GM18520 (cell line): ENCODE data around the gene GNPDA2.
"Not testable (repeated sequence)": the region's sequence is repeated elsewhere in the genome, so short reads cannot be mapped to it uniquely, and the experiment has no call there.

Source experiments
- ATAC-seq: cut with Tn5 transposase; IDR thresholded peaks from one replicate; pipeline ENCODE4 v1.9.1; 2021; ENCODE audit not compliant: unreplicated experiment

GNPDA2 gene

DNA sequence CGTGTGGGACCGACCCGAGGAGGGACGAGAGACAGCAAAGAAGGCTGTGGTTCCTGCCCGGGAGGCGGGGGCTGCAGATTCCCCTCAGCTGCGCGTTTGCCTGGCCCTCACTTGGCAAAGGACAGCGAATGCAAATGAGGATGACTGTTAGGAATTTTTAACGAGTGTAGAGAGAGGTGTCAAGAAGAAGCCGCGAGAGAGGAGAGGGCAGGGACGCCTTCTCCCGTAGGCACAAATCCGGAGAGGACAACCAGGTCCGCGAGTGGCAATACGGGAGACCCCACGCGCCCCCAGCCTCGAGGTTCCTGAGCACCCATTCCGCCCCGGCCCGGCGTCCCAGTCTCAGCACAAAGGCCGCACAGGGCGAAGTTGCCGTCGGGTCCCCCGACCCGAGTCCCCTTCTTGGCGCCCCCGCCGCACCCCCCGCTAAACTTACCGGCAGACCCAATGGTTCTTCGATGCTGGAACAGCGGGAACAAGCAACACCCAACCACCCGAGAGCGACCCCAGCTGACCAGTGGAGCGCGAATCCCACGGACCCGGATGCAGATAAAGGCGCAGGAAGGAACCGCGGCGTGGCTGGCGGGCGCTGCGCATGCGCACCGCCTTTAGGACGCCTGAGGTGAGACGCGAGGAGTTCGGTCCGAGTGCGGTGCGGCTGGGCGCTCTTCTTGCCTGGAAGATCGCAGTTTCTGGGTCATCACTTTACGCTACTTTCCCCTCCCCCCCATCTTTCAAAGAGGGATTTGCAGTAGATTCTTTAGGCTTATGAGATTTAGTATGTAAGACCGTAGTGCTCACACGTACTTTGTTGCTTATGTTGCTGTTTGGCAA lies at the start of gene GNPDA2:
TSS of gene GNPDA2 (minus strand) at position 519 of the 834 bp plus-strand sequence. CDS start 4,349 bp downstream, outside the sequence.
- peak; percentile 89 for ATAC-seq

DNA sequence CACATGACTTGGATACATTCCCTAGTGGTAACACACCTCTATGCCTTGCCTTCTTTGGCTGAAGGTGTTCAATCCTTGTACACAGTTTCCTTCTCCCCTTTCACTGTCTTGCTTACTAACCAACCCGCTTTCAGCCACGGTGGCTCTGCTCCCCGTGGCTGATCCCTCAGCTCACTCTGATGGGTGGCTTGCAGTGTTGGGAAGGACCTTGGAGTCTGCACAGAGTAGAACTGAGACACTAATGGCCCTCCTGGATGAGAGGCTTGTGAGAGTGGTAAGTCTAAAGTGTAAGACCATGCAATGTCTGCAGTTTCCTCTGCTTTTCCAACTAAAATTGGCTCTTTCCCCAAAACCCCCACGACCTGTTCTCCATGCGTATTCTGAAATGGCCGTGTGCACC lies 46.0 kb upstream of the GNPDA2 start:
- ATAC-seq, result no peak

DNA sequence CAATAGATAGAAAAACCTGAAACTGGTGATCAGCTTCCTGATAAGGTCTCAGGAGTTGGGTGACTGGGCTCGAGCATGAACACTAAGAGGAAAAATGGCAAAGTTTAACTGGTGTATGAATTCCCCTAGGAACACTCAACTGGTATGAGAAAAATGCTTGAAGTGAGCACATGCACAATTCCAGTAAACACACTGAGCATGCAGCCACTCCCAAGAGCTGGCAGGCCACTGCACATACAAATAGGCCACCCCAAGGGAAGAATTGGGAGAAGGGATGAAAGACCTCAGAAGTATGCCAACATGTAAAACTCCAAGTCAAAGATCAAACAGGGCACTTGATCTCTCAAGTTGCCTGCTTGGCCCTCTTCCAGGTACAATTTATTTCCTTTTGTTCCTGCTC lies 45.4 kb upstream of the GNPDA2 start:
- ATAC-seq, result no peak

DNA sequence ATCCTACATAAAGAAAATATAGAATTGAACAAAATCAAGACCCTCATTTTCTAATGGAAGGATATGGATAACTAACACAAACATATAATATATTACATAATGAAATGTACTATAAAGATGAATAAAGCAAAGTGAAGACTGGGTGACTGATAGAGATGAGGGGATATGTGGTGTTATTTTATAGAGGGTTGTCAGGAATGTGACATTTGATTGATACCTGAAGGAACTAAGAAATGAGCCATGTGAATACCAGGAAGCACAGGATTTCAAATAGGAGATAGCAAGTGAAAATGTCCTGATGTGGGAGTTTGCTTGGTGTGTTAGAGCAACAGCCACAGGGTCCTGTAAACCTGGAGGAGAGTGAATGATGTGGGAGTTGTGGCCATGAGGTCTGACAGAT lies 40.1 kb upstream of the GNPDA2 start:
- no peak for ATAC-seq

DNA sequence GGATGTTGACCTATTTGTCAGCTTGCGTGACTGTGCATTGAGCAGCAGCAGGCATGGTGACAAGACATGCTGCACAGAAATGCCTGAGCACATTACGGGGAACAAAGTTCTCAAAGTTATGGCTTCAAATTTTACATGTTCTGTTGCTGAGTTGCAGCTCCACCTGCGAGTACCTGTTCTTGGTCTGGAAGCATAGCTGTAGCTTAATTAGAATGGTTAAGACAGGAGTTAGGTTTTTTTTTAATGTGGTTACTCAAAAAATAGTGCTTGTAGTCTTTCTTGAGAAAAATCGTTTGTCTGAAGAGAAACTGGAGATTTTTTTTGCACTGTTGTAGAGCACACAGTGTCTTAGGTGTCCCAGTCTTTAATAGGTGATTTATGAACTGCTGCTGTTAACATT lies 38.8 kb upstream of the GNPDA2 start:
- no peak for ATAC-seq

DNA sequence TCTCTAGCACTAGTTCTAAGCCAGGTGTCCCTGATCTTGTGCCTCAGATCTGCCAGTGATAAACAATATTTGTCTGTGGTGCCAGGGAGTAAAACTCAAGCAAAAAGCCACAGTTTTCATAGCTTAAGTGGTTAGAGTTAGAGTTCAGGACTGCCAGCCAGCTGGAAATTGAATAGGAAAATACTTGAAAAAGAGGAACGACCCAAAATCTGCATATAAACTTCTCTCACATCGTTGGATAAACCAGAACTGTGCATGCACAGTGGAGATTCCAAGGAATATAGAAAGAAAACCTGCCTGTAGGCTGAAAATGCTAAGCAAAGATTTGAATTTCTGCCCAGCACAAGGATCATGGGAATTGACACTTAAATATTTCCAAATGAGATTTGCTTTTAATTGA lies 35.0 kb upstream of the GNPDA2 start:
- no peak for ATAC-seq

DNA sequence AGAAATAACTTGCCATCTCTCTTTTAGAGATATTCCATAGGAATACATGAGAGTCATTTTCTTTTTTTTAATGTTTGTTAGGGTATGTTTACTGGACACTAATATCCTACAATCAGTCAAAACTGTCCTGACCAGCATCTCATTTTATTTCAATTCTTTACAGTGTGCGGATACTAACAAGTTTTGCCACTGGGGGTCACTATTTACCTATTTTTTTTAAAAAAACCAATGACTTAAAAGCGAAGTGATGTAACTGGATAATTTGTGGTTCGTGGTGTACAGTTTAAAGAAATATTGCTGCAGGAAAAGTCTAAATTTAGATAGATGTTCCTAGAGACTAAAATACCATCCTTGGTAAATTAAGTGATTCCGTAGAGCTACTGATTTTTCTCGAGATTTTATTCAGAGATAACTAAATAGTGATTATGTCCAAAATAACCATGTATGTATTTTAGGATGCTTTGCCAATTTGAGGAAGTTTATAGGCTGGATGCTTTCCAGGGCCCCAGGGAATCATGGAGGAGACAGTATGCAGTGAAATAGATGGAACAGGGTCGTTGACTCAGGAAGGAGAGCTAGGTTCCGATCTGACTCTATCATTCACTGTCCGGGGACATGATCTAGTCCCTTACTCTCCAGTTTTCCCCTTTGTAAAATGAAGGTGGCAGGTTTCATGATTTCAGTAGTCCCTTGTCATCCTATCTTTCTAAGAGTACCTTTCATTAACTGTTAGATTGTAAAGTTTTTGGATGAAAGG lies 34.0 kb upstream of the GNPDA2 start:
- no peak for ATAC-seq

DNA sequence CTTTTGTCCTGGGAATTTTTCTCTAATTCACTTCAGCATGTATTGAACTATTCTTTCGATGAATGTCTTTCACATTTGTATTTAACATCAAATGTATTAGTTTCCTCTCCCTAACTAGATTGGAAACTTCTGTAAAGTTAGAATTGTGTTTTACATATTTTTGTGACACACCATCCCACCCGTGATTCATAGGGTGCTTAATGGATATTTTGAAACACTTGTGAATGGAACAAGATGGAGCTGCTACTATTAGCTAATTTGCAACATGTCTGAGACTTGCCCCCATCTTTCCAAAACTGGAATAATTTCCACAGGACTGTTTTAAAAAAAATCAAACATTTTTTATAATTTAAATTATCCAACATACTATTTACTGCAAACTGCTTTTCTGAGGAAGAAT lies 30.2 kb upstream of the GNPDA2 start:
- ATAC-seq, result no peak

DNA sequence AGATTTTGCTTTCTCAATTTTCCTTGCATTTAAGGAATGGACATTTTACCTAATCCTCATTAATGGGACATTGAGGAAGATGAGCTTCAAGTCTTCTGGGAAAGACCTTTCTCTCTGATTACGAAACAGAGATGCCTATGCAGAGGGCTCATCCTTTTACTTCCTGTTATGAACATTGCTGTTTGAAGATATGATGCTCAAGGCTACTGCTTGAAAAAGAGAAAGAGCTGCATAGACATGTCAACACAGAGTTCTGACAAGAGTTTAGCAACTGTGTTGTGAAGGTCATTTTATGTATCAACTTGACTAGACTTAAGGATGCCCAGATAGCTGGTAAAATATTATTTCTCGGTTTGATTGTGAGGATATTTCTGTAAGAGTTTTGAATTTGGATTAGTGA lies 13.8 kb upstream of the GNPDA2 start:
- ATAC-seq, result no peak

DNA sequence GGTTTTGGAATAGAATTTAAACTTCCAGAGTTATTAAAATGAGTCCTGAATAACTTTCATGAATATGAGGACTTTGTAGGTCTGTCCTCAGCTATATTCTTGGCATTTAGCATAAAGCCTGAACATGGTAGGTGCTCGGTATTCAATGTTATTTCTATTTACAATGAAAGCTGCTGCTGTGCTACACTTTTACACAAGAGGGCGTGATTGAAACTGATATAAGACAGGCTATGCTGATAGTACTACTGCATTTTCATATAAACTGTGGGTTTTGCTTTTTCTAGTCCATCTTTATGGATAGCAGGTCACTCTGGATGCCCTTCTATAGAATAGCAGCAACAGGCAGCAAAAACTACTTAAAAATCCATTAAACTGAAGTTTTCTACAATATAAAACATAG lies 12.3 kb upstream of the GNPDA2 start:
- ATAC-seq, result no peak

DNA sequence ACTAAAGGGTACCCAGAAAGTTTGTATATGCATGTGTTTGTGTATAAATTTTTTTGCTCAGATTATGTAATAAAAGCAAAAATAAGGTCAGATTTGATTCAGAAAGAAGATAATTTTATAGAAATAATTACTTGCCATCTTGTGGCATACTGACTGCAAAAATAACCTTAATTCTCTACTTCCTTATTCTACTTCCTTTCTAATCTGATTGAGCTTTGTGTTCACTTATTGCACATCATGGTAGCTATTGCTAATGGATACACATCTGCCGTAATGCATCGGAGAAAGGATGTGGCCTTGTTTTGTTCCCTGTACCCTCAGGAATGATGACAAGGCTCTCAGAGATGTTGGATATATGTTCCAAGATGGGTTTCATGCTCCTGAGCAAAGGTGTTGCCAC lies 10.5 kb upstream of the GNPDA2 start:
- no peak for ATAC-seq

DNA sequence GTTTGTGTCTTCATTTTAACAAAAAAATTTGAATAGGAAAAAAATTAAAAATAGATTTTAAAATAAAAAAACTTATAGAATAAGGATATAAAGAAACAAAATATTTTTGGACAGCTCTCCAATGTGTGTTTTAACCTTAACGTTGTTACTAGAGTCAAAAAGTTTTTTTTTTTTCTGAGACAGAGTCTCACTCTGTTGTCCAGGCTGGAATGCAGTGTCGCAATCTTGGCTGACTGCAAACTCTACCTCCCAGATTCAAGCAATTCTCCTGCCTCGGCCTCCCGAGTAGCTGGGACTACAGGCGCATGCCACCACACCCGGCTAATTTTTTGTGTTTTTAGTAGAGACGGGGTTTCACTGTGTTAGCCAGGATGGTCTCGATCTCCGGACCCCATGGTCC lies 2.3 kb upstream of the GNPDA2 start:
- ATAC-seq, result not testable (repeated sequence)

DNA sequence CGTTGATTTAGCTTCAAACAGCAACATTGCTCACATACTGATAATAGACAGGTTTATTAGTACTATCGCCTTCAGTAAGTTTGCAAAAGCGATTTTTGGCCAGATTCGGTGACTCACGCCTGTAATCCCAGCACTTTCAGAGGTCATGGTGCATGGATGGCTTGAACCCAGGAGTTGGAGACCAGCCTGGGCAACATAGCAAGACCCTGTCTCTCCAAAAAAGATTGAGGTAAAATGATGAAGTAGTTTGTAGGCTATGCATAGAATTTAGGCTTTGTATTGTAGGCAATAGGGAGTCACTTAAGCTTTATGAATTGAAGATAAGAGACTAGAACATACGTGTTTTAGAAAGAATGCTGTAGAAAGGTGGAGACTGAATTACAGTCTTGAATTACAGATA lies 1.1 kb upstream of the GNPDA2 start:
- no peak for ATAC-seq

DNA sequence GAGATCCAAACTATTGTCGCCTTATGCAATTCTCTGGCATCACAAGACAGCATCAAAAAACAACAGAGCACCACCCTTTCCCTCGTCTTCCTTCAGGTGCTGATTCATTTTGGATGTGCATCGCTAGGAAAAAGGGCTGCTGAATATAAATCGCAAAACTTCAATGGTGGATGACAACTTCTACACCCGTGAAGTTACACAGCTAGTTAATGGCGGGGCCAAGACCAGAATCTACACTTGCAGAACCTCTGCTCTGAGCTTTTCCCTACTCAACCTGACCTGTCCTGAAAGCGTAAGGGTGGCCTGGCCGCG lies 674 bp downstream of the GNPDA2 start:
- ATAC-seq, result peak; percentile 1

DNA sequence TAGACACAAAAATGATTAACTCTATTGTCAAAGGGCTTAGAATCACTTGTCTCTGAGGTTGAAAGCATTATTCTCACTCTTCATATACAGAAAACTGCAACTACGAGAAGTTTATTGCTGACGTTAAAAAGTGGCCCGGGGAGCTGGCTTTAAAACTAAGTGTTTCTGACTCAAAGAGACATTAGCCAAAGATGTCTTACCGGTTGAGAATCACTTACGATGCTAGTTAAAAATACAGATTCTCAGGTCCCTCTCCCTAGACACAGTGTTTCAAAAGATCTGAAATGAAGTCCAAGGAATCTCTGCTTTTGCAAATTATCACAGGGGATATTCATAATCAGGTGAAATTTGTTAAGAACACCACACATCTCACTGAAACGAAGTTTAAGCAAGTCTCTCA lies 1.2 kb downstream of the GNPDA2 start:
- no peak for ATAC-seq

DNA sequence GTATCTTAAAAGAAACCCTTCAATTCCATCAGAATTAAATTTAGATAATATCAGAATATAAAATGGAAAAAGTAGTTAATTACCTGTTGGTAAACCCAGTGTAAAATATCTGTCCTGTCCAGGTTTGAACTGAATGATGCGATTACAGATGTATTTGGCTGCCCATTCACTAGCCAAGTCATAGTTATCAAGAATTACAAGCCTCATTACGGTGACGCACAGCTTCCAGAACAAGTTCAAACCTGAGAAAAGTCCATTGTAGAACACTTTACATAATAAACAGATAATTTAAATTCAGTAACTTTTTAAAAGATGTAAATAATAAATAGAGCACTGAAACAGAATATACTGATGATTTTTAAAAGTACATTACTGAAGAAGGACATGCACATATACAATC lies 4.4 kb downstream of the GNPDA2 start:
- ATAC-seq, result no peak

DNA sequence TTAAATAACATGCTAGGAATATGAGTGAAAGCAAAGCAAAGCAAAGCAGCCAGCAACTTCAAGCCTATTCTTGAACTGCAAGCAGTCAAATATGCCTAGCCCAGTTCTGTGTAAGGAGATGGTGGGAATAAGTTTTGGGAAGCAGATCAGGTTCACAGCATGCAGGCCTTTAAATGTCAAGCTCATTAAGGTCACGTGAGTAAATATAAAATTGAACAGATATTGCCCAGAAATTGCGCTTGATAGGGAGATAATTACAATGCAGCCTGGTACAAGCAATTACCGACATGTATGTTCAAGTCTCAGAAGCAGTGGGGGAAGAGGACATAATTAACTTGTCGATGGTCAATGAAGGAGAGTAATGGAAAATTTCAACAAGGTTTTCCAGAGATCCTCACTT lies 6.0 kb downstream of the GNPDA2 start:
- no peak for ATAC-seq

DNA sequence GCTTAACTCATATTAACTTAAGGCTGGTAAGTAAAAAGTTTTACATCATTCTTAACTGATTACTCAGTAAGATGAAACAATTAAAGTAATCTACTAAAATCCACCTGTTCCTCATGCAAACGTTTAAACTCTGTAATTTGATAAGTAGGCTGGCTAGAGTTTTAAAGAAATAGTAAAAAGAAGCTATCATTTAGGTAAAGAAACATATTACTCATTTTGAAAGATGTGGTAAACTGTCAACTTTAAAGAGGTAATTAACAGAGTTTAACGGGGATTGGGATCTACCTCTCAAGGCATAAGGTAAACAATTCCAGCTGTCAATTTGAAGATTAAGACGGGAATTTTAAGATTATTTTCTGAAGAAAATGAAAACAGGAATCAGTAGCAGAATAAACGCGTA lies 9.8 kb downstream of the GNPDA2 start:
- ATAC-seq, result no peak

DNA sequence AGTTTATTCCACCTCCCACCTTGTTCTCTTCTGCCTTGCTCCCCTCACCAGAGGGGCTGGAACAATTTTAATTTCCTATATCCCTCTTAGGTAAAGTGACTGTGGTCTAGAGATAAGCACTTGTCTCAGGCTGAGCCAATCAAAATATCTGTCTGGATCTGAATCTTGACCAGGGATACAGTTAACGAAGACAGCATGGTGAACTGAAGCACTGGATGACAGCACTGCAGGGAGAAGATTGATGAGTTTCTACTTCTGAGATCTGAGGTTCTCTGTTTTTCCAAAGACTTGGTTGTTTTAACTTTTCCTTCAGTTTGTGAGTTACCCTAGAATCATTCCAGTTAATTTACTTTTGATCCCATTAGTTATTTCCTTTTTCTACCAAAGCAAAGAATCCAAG lies 13.2 kb downstream of the GNPDA2 start:
- no peak for ATAC-seq

DNA sequence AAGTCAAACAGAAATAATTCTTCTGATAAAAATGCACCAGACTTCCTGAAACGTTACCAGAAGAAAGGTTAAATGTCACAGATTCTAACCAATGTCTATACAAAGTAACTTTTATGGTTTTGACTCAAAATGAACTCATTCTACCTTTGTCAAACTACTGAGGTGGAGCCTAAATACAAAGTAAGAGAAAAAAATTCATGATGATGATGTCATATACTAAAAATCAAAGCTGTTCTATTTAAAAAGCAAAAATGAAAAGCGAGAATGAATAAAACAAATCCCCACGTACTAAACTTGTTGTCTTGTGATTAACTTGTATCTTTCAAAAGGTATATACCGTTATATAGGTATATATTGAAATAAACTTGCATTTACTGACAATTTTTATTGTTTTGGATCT lies 21.7 kb downstream of the GNPDA2 start:
- ATAC-seq, result no peak

DNA sequence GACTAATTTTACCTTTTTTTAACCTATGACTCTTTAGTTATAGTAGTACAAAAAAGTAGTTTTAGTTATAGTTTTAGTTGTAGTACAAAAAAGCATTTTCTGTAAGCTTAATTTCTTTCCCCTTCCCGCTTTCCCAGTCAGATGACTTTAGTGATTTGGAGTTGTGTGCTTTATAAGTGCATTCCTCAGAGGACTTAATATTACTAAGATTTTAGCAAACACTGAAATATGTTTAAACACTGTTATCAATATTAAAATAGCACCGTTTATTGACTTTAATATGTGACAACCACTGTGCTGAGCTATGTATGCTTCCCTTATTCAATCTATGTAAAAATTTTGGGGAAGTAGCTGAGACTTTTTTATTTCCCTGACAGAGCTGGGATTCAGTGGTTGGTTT lies 25.3 kb downstream of the GNPDA2 start:
- ATAC-seq, result no peak

DNA sequence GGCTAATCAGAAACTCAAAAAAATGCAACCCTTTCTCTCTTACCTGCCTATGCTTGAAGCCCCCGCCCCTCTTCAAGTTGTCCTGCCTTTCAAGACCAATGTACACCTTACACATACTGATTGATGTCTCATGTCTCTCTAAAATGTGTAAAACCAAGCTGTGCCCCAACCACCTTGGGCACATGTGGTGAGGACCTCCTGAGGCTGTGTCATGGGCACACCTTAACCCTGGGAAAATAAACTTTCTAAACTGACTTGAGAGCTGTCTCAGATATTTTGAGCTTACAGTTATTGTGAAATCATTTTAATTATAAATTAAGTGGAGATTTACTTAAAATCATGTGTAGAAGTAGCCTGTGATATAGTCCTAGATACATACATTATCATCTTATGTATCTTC lies 25.9 kb downstream of the GNPDA2 start:
- ATAC-seq, result no peak

DNA sequence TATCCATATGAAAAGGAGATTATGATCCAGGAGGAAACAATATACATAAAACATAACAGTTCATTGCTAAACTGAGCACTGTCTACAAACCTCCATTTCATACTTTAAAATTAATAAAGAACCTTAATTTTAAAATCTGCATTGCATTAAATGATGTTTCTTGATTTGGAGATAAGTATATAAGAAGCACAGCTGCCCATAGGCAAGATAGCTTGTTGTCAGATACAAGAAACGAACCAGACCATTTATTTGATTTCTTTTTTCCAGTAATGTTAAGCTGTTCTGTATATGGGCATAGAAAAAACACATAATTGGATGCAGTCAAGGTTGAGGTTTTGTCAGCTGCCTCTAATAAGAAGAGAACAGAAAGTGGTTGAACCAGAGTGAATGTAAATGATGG lies 41.7 kb downstream of the GNPDA2 start:
- no peak for ATAC-seq
